Measurements from ENCODE around the gene ERF. TPM values are rescaled to one million over a fixed set of nuclear protein-coding genes. Genes with fewer than 3 reads are reported as not detected.

The ERF gene
- total and polyA plus RNA-seq, 4 donors: 24.2 to 53.6 (median 43.0) TPM

DNA sequence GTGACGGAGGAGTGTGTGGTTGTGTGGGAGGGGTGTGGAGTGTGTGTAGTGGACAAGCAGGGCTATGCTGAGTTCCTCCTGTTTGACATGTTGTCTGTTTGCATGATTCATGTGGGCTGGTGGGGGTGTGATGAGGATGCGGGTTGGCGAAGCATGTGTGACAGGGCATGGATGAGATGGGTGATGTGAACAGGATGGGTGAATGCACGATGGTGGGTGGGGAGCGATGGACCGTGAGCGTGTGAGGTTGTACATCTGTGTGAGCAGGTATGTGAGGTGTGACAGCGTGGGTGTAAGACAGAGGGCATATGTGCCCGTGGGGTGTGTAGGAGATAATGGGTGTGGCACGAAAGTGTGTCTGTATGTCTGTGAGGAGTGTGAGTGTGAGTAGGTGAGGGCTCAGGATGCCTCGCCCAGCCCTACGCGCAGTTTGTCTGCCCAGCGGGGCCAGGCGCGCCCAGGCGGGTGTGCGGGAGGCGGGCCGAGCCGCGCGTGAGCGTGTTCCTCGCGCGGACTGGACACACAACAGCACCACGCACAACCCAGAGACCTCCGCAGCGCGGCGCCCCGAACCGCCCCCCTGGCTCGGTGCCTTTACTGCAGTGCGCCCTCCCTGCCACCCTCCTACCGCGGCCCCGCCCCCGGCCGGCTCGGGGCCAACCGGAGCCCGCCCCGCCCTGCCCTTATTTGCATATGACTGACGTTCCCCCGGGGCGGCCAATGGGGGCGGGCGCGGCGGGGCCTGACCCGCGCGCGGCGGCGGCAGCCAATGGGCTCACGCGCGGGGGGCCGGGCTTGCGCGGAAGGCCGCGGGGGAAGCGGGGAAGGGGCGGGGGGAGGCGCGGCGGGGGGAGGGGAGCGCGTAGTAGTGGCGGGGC lies 28.5 kb upstream of the ERF start:
- peak overlapping the region; percentile 49 for H3K4me3 ChIP-seq
- no peaks in the 10 kb centered on the region for H3K27me3 ChIP-seq (ENCODE audit: control insufficient read depth in 3 of 3, insufficient read depth in 3 of 3, low read length in 2 of 3)
- WGBS, 2 donors: 2 to 3% methylated on average over 27 to 72 of the region's 74 CpGs
- H3K27ac ChIP-seq (ENCODE audit: low read depth in 1 of 2, low read length in 1 of 2): peak overlapping the region; percentile 93 to 98
- H3K9me3 ChIP-seq (ENCODE audit: control insufficient read depth in 4 of 4, insufficient read depth in 3 of 4, low read length in 3 of 4): no peaks in the 10 kb centered on the region
- H3K4me1 ChIP-seq (ENCODE audit: control insufficient read depth in 5 of 5, insufficient read depth in 5 of 5, low read length in 5 of 5): peaks cover 28 to 53% (median 43%) of the 10 kb centered on the region in 5 donors
- peak; percentile 96 to 98 (median 98) for DNase-seq
- peak overlapping the region in 1 of 2 donors; percentile 83 for H3K9ac ChIP-seq (ENCODE audit: insufficient read depth in 1 of 2, low read length in 2 of 2)
- peaks cover 3 to 17% (median 10%) of the 10 kb centered on the region in 4 donors for H3K36me3 ChIP-seq (ENCODE audit: control insufficient read depth in 4 of 4, insufficient read depth in 4 of 4, low read length in 4 of 4)
- TF ChIP-seq, protein P1, sequence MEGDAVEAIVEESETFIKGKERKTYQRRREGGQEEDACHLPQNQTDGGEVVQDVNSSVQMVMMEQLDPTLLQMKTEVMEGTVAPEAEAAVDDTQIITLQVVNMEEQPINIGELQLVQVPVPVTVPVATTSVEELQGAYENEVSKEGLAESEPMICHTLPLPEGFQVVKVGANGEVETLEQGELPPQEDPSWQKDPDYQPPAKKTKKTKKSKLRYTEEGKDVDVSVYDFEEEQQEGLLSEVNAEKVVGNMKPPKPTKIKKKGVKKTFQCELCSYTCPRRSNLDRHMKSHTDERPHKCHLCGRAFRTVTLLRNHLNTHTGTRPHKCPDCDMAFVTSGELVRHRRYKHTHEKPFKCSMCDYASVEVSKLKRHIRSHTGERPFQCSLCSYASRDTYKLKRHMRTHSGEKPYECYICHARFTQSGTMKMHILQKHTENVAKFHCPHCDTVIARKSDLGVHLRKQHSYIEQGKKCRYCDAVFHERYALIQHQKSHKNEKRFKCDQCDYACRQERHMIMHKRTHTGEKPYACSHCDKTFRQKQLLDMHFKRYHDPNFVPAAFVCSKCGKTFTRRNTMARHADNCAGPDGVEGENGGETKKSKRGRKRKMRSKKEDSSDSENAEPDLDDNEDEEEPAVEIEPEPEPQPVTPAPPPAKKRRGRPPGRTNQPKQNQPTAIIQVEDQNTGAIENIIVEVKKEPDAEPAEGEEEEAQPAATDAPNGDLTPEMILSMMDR (IDR thresholded peaks at IDR 0.05; ENCODE audit: control extremely low read depth, extremely low read depth): no peak
- peak; percentile 78 for ATAC-seq (ENCODE audit: insufficient read depth, low FRiP score)

DNA sequence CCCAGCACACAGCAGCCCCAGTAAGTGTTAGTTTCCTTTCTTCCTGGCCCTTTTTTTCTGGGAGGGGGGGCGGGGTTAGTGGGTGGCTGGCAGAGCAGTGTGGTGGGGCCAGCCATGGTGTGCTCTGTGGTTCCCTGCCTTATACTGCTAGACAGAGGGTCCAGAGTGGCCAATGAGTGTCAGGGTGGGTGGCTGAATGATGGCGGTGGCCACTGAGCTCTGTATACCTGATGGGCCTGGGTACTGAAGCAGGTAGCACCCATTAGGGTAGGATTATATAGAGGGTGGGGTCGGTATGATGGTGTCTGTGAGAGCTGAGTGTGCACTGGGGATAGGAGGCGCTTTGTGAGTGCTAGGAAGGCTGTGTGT lies 27.9 kb upstream of the ERF start:
- H3K4me3 ChIP-seq: no peak overlapping the region
- no peaks in the 10 kb centered on the region for H3K9me3 ChIP-seq (ENCODE audit: control insufficient read depth in 4 of 4, insufficient read depth in 3 of 4, low read length in 3 of 4)
- peaks cover 0 to 12% (median 6%) of the 10 kb centered on the region in 4 donors for H3K36me3 ChIP-seq (ENCODE audit: control insufficient read depth in 4 of 4, insufficient read depth in 4 of 4, low read length in 4 of 4)
- peaks cover 33 to 59% (median 48%) of the 10 kb centered on the region in 5 donors for H3K4me1 ChIP-seq (ENCODE audit: control insufficient read depth in 5 of 5, insufficient read depth in 5 of 5, low read length in 5 of 5)
- H3K9ac ChIP-seq (ENCODE audit: insufficient read depth in 1 of 2, low read length in 2 of 2): peak overlapping the region in 1 of 2 donors; percentile 83
- H3K27ac ChIP-seq (ENCODE audit: low read depth in 1 of 2, low read length in 1 of 2): peak overlapping the region; percentile 86 to 95
- H3K27me3 ChIP-seq (ENCODE audit: control insufficient read depth in 3 of 3, insufficient read depth in 3 of 3, low read length in 2 of 3): no peaks in the 10 kb centered on the region
- DNase-seq (no peak), ATAC-seq (ENCODE audit: insufficient read depth, low FRiP score) (no peak)
- 41 to 48% methylated on average over 4 of the region's 4 CpGs for WGBS, 2 donors
- TF ChIP-seq, protein P1 (IDR thresholded peaks at IDR 0.05; ENCODE audit: control extremely low read depth, extremely low read depth): no peak

DNA sequence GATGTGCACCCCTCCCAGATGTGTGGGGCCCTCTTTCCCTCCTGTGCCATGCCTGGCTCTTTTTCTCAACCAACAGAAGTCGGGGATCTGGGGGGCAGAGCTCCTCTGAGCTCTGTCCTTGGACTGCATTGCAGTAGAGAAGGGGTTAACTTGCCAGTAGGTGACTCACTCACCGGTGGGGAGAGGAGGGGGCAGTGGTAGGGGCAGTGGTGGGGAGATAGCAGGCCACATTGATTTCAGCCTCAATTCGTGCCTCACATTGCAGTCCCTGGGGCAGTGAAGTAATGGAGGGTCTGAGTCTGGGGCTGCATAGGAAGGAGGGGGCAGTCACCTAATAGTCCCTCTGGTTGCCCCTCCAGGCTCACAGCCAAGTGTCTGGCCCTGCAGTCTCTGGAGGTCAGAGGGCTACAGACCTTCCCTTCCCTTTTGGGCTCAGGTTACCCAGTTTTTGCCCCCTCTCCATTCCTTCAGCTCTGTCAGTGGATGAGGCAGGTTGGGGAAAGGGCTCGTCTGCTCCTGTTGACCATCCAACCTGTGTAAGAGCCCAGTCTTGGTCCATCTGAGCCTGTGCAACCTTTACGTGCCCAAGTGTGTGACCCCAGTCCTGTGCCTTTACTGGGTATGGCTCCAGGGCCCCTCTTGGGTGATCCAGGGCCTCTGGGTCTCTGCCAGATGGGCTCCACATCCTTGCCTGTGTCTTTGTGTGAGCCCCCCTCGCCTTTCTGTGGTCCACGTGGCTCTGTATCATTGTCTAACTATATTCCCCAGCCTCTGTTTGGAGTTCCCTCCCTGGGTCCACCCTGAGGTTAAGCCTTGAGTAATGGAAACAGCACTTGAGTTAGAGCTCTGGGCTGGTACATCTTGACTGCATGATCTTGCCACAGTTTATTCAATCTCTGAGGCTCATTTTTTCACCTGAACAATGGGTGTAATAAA lies 27.2 kb upstream of the ERF start:
- Histone ChIP-seq H3K9ac (ENCODE audit: insufficient read depth in 1 of 2, low read length in 2 of 2) (no peak overlapping the region), H3K27me3 (ENCODE audit: control insufficient read depth in 3 of 3, insufficient read depth in 3 of 3, low read length in 2 of 3) (no peaks in the 10 kb centered on the region), H3K27ac (ENCODE audit: low read depth in 1 of 2, low read length in 1 of 2) (peak overlapping the region; percentile 95 to 96), H3K4me3 (no peak overlapping the region), H3K4me1 (ENCODE audit: control insufficient read depth in 5 of 5, insufficient read depth in 5 of 5, low read length in 5 of 5) (peaks cover 35 to 62% (median 48%) of the 10 kb centered on the region in 5 donors), H3K36me3 (ENCODE audit: control insufficient read depth in 4 of 4, insufficient read depth in 4 of 4, low read length in 4 of 4) (peaks cover 0 to 5% (median under 1%) of the 10 kb centered on the region in 4 donors), H3K9me3 (ENCODE audit: control insufficient read depth in 4 of 4, insufficient read depth in 3 of 4, low read length in 3 of 4) (no peaks in the 10 kb centered on the region)
- WGBS, 2 donors: 23 to 25% methylated on average over 7 of the region's 7 CpGs
- ATAC-seq (ENCODE audit: insufficient read depth, low FRiP score): no peak
- peak in 2 of 3 donors; percentile 20 to 43 for DNase-seq
- TF ChIP-seq, protein P1 (IDR thresholded peaks at IDR 0.05; ENCODE audit: control extremely low read depth, extremely low read depth): no peak
